ENCODE data around the gene PCBP3. TPM values are rescaled to one million over a fixed set of nuclear protein-coding genes. Genes with fewer than 3 reads are reported as not detected.

PCBP3 gene
- total and polyA plus RNA-seq, 2 of the 8 experiments (the other 6 are each of a cell fraction or from before 2014, with no cell fraction given): 3.5 to 6.3 TPM

- no peak for TF ChIP-seq CHD7 (IDR thresholded peaks at IDR 0.05; ENCODE audit: insufficient replicate concordance, low read length)
- TF ChIP-seq ASH2L (IDR thresholded peaks at IDR 0.05; ENCODE audit: low read length): no peak
- TF ChIP-seq POU5F1 (IDR thresholded peaks at IDR 0.05; ENCODE audit: low read depth, low read length): no peak
- TF ChIP-seq SIRT6 (IDR thresholded peaks at IDR 0.05; ENCODE audit: low read length): no peak
- TF ChIP-seq SUZ12 (IDR thresholded peaks at IDR 0.05; ENCODE audit: low read length): no peak
- TF ChIP-seq POLR2A (IDR thresholded peaks at IDR 0.05; ENCODE audit: control extremely low read depth in 1 of 2, low read depth in 2 of 2, low read length in 2 of 2): no peak
- TF ChIP-seq E2F6 (IDR thresholded peaks at IDR 0.05): no peak
- TF ChIP-seq EP300 (IDR thresholded peaks at IDR 0.05; ENCODE audit: borderline replicate concordance in 1 of 2, low read depth in 2 of 2, low read length in 2 of 2): no peak
- no peak for TF ChIP-seq RNF2 (IDR thresholded peaks at IDR 0.05; ENCODE audit: borderline replicate concordance, low read depth, low read length, missing control alignments, poor library complexity, severe bottlenecking)
These were observed 234.4 kb downstream of the PCBP3 start (continued) for GRCh38 chr21:45877821-45878469.
